GM19351 (cell line): ENCODE measurements around the gene GBX2.

Experiments used
- ATAC-seq: cut with Tn5 transposase; IDR thresholded peaks from one replicate; pipeline ENCODE4 v1.9.1; 2021; ENCODE audit warnings: mild to moderate bottlenecking, moderate library complexity; ENCODE audit not compliant: unreplicated experiment

GBX2 gene

GRCh38 chr2:236168110-236169080 lies at the start of gene GBX2:
Gene GBX2, minus strand, starts transcription at chr2:236168386. Its CDS starts 415 bp downstream, at chr2:236167971.
- no peak for ATAC-seq

- no peak for ATAC-seq
Observed at GRCh38 chr2:236217926-236218325, 49.7 kb upstream of the GBX2 start.

- no peak for ATAC-seq
Observed at GRCh38 chr2:236216711-236217110, 48.5 kb upstream of the GBX2 start.

GRCh38 chr2:236215761-236216333 lies 47.7 kb upstream of the GBX2 start:
- ATAC-seq: no peak

GRCh38 chr2:236215196-236215595 lies 47.0 kb upstream of the GBX2 start:
- no peak for ATAC-seq

- ATAC-seq: no peak
Observed at GRCh38 chr2:236214376-236214995, 46.3 kb upstream of the GBX2 start.

- no peak for ATAC-seq
Observed at GRCh38 chr2:236211296-236211695, 43.1 kb upstream of the GBX2 start.

- no peak for ATAC-seq
Observed at GRCh38 chr2:236210536-236210935, 42.4 kb upstream of the GBX2 start.

GRCh38 chr2:236209996-236210395 lies 41.8 kb upstream of the GBX2 start:
- ATAC-seq: no peak

- no peak for ATAC-seq
Observed at GRCh38 chr2:236209535-236209934, 41.3 kb upstream of the GBX2 start.

GRCh38 chr2:236208019-236208926 lies 40.1 kb upstream of the GBX2 start:
- ATAC-seq: no peak

GRCh38 chr2:236207472-236207871 lies 39.3 kb upstream of the GBX2 start:
- no peak for ATAC-seq

GRCh38 chr2:236205867-236206645 lies 37.9 kb upstream of the GBX2 start:
- ATAC-seq: no peak

GRCh38 chr2:236204953-236205352 lies 36.8 kb upstream of the GBX2 start:
- no peak for ATAC-seq

- no peak for ATAC-seq
Observed at GRCh38 chr2:236200378-236200777, 32.2 kb upstream of the GBX2 start.

- ATAC-seq: no peak
Observed at GRCh38 chr2:236196366-236196765, 28.2 kb upstream of the GBX2 start.

- no peak for ATAC-seq
Observed at GRCh38 chr2:236195726-236196125, 27.5 kb upstream of the GBX2 start.

GRCh38 chr2:236194786-236195185 lies 26.6 kb upstream of the GBX2 start:
- no peak for ATAC-seq

- ATAC-seq: no peak
Observed at GRCh38 chr2:236193026-236193425, 24.8 kb upstream of the GBX2 start.

GRCh38 chr2:236190674-236191073 lies 22.5 kb upstream of the GBX2 start:
- no peak for ATAC-seq
